Neural progenitor cell (in vitro differentiated cells): ENCODE results near the gene FOXF2. TPM values are rescaled to one million over a fixed set of nuclear protein-coding genes. Genes with fewer than 3 reads are reported as not detected.

Source experiments
- DNase-seq: peaks from one replicate; pipeline ENCODE4 v3.0.0-alpha.2; 2016; ENCODE audit warnings: low spot score
- H2AFZ ChIP-seq: fragments of 200-600 bp; sonication (generic); replicated peaks from 2 replicates; pipeline ENCODE4 v1.6.1; 2016; ENCODE audit warnings: antibody characterized with exemption
- H3F3A ChIP-seq: fragments of 200-600 bp; sonication (generic); 2 replicates; pipeline ENCODE4 v1.6.1; 2016; ENCODE audit warnings: antibody characterized with exemption, low read depth
- H3K27ac ChIP-seq: fragments of 200-600 bp; sonication (generic); 2 replicates; pipeline ENCODE4 v1.5.1; 2016; ENCODE audit warnings: mild to moderate bottlenecking
- H3K27me3 ChIP-seq: fragments of 200-600 bp; sonication (generic); 2 replicates; pipeline ENCODE4 v1.6.1; 2016; ENCODE audit warnings: mild to moderate bottlenecking, moderate library complexity
- H3K36me3 ChIP-seq: fragments of 200-600 bp; sonication (generic); 2 replicates; pipeline ENCODE4 v1.5.1; 2016
- H3K4me1 ChIP-seq: fragments of 200-600 bp; sonication (generic); 2 replicates; pipeline ENCODE4 v1.6.1; 2016; ENCODE audit warnings: mixed run types
- H3K4me2 ChIP-seq: fragments of 200-600 bp; sonication (generic); 2 replicates; pipeline ENCODE4 v1.6.1; 2016
- H3K4me3 ChIP-seq: fragments of 200-600 bp; sonication (generic); 2 replicates; pipeline ENCODE4 v1.5.1; 2016
- H3K79me2 ChIP-seq: fragments of 200-600 bp; sonication (generic); 2 replicates; pipeline ENCODE4 v1.6.1; 2016; ENCODE audit warnings: low read depth
- H3K9ac ChIP-seq: fragments of 200-600 bp; sonication (generic); 2 replicates; pipeline ENCODE4 v1.6.1; 2016
- H3K9me3 ChIP-seq: fragments of 200-600 bp; sonication (generic); 2 replicates; pipeline ENCODE4 v1.5.1; 2016; ENCODE audit warnings: low read depth
- H4K20me1 ChIP-seq: fragments of 200-600 bp; sonication (generic); 2 replicates; pipeline ENCODE4 v1.6.1; 2016; ENCODE audit warnings: low read depth
- H3K27ac Mint-ChIP-seq: 3 replicates; pipeline ENCODE4 v1.8.0; 2021; ENCODE audit warnings: mixed read lengths
- H3K27me3 Mint-ChIP-seq: 2 replicates; pipeline ENCODE4 v1.8.0; 2022; ENCODE audit warnings: low read depth, mild to moderate bottlenecking, inconsistent platforms, moderate library complexity, mixed read lengths; ENCODE audit not compliant: insufficient read depth
- H3K36me3 Mint-ChIP-seq: 3 replicates; pipeline ENCODE4 v1.8.0; 2021; ENCODE audit warnings: mixed read lengths
- H3K4me1 Mint-ChIP-seq: 3 replicates; pipeline ENCODE4 v1.8.0; 2021; ENCODE audit warnings: mixed read lengths
- H3K4me3 Mint-ChIP-seq: 3 replicates; pipeline ENCODE4 v1.8.0; 2021; ENCODE audit warnings: mild to moderate bottlenecking, moderate library complexity, mixed read lengths
- H3K9me3 Mint-ChIP-seq: 3 replicates; pipeline ENCODE4 v1.8.0; 2020; ENCODE audit warnings: mixed read lengths
- CTCF ChIP-seq: fragments of 200-600 bp; sonication (generic); IDR thresholded peaks from 2 replicates; pipeline ENCODE4 v1.5.1; 2017; ENCODE audit warnings: antibody characterized with exemption, mild to moderate bottlenecking
- EZH2 ChIP-seq: fragments of 200-600 bp; sonication (generic); IDR thresholded peaks from 2 replicates; pipeline ENCODE4 v1.6.1; 2017; ENCODE audit warnings: antibody characterized with exemption, mild to moderate bottlenecking, moderate library complexity
- EZH2phosphoT487 ChIP-seq: fragments of 200-600 bp; sonication (generic); IDR thresholded peaks from 2 replicates; pipeline ENCODE4 v1.6.1; 2017; ENCODE audit warnings: antibody characterized with exemption
- total RNA-seq: library from RNA; depleted of rRNA; stranded (reverse); fragments of >200 nt; gene quantifications from 2 replicates; pipeline ENCODE4 v1.2.3, GENCODE V29; 2015; ENCODE audit warnings: low replicate concordance

Gene FOXF2
- total RNA-seq, 1 donor from 2014 or later, result not detected

- Mint-ChIP-seq H3K4me3 (no peak overlapping the region), H3K4me1 (peaks cover 16% of the 10 kb centered on the region), H3K9me3 (peaks cover 9% of the 10 kb centered on the region), H3K27ac (peak overlapping the region; percentile 70), H3K36me3 (peaks cover 2% of the 10 kb centered on the region), H3K27me3 (peaks cover 8% of the 10 kb centered on the region)
- H3K27ac ChIP-seq, result no peak overlapping the region
- no peak overlapping the region for H3K9ac ChIP-seq
- no peaks in the 10 kb centered on the region for H4K20me1 ChIP-seq
- H3K9me3 ChIP-seq, result peaks cover 8% of the 10 kb centered on the region
- no peak overlapping the region for H3K4me3 ChIP-seq
- H3K4me1 ChIP-seq, result peaks cover 6% of the 10 kb centered on the region
- H3K79me2 ChIP-seq, result no peaks in the 10 kb centered on the region
- H3K4me2 ChIP-seq, result no peak overlapping the region
- no peaks in the 10 kb centered on the region for H3F3A ChIP-seq
- no peak for DNase-seq
- no peaks in the 10 kb centered on the region for H3K27me3 ChIP-seq
- H2AFZ ChIP-seq, result no peak overlapping the region
- no peaks in the 10 kb centered on the region for H3K36me3 ChIP-seq
- no peak for TF ChIP-seq CTCF
- no peak for TF ChIP-seq EZH2phosphoT487
- no peak for TF ChIP-seq EZH2
Observed at GRCh38 chr6:1416191-1416760, 26.9 kb downstream of the FOXF2 start.

- Histone ChIP-seq H3K9ac (no peak overlapping the region), H3K36me3 (no peaks in the 10 kb centered on the region), H3K27me3 (no peaks in the 10 kb centered on the region), H2AFZ (no peak overlapping the region), H3K4me2 (no peak overlapping the region), H3K4me1 (peaks cover 6% of the 10 kb centered on the region), H3K27ac (no peak overlapping the region), H3K9me3 (peaks cover 8% of the 10 kb centered on the region), H3K79me2 (no peaks in the 10 kb centered on the region), H4K20me1 (no peaks in the 10 kb centered on the region), H3K4me3 (no peak overlapping the region), H3F3A (no peaks in the 10 kb centered on the region)
- H3K36me3 Mint-ChIP-seq, result peaks cover 2% of the 10 kb centered on the region
- peaks cover 16% of the 10 kb centered on the region for H3K4me1 Mint-ChIP-seq
- no peak for DNase-seq
- peaks cover 9% of the 10 kb centered on the region for H3K9me3 Mint-ChIP-seq
- TF ChIP-seq EZH2phosphoT487 (no peak), CTCF (no peak), EZH2 (no peak)
- H3K27me3 Mint-ChIP-seq, result peaks cover 6% of the 10 kb centered on the region
- H3K27ac Mint-ChIP-seq, result peak overlapping the region; percentile 70
- H3K4me3 Mint-ChIP-seq, result no peak overlapping the region
Observed at GRCh38 chr6:1416820-1417219, 27.4 kb downstream of the FOXF2 start.

GRCh38 chr6:1417718-1418117 lies 28.3 kb downstream of the FOXF2 start:
- peaks cover 9% of the 10 kb centered on the region for H3K4me1 Mint-ChIP-seq

More at GRCh38 chr6:1417718-1418117, 28.3 kb downstream of the FOXF2 start:
- no peaks in the 10 kb centered on the region for H3F3A ChIP-seq
- no peak overlapping the region for H3K4me3 ChIP-seq
- no peaks in the 10 kb centered on the region for H3K27me3 ChIP-seq
- Mint-ChIP-seq H3K4me3 (no peak overlapping the region), H3K9me3 (peaks cover 9% of the 10 kb centered on the region), H3K36me3 (peaks cover 2% of the 10 kb centered on the region), H3K27me3 (peaks cover 5% of the 10 kb centered on the region), H3K27ac (no peak overlapping the region)
- no peak overlapping the region for H3K4me2 ChIP-seq
- H3K4me1 ChIP-seq, result peaks cover 3% of the 10 kb centered on the region
- peaks cover 8% of the 10 kb centered on the region for H3K9me3 ChIP-seq
- H3K36me3 ChIP-seq, result no peaks in the 10 kb centered on the region
- no peak for DNase-seq
- TF ChIP-seq CTCF, result no peak
- TF ChIP-seq EZH2, result no peak
- TF ChIP-seq EZH2phosphoT487, result no peak
- H3K9ac ChIP-seq, result no peak overlapping the region
- no peaks in the 10 kb centered on the region for H4K20me1 ChIP-seq
- no peak overlapping the region for H2AFZ ChIP-seq
- H3K79me2 ChIP-seq, result no peaks in the 10 kb centered on the region
- no peak overlapping the region for H3K27ac ChIP-seq
